ENCODE results near the gene EXOSC9. TPM values are rescaled to one million over a fixed set of nuclear protein-coding genes. Genes with fewer than 3 reads are reported as not detected.
A peak's percentile ranks its signal among the peaks of the same experiment; 100 is the strongest.

Gene EXOSC9
- total and polyA plus RNA-seq, 10 of the 15 experiments (the other 5 are each of a cell fraction or from before 2014, with no cell fraction given): 49.0 to 131 (median 85.4) TPM

DNA sequence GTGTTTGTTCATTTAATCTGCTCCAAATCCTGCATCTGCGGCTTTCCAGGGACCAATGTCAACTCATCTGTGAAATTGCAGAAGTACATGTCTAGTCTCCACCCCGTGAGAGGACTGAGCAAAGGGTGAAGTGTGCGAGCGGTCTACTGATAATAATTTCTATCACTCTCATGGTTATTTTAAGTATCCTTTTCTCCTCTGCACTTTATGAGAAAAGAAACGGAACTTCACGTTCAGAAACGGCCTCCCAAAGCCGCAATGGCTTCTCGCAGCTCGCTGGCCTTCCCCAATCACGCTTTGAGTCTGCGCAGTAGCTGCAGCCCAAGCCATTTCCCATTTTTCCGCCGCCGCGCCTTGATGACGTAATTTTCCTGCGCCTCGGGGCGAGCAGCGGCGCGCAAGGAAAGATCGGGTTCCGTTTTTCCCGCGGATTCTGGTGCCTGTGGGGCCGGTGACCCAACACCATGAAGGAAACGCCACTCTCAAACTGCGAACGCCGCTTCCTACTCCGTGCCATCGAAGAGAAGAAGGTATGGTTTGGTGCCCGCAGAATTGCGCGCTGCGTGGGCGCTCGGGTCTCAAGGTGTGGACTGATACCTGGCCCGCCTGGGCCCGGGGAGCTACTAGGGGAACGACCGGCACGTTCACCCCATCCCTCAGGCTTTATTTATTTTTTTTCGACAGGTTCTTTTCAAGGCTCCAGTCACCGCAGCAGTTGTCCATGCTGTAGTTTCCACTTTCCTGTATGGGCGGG is at the start of gene EXOSC9 (continued):
- TF ChIP-seq ZSCAN29 (IDR thresholded peaks at IDR 0.05): 0 out of 2 replicates have a peak, but pooled peaks have one; percentile 10
- peak; percentile 72 for TF ChIP-seq RELA (IDR thresholded peaks at IDR 0.05; ENCODE audit: borderline replicate concordance, partially characterized antibody)
- peak; percentile 97 for TF ChIP-seq IKZF1 (conservative IDR thresholded peaks at IDR 0.05)
- peak; percentile 86; the same call in 1 of the 2 replicates for TF ChIP-seq RBBP5 (conservative IDR thresholded peaks at IDR 0.05)
- no peak for TF ChIP-seq BCL11A (IDR thresholded peaks at IDR 0.05; ENCODE audit: low read depth, low read length)
- peak; percentile 12 for TF ChIP-seq SP1 (IDR thresholded peaks at IDR 0.05; ENCODE audit: low read depth, low read length)
- TF ChIP-seq RUNX3 (IDR thresholded peaks at IDR 0.05; ENCODE audit: low read length): peak; percentile 94
- TF ChIP-seq NR2F1 (conservative IDR thresholded peaks at IDR 0.05): 0 out of 2 replicates have a peak, but pooled peaks have one; percentile 17
- 0 out of 4 replicates have a peak, but pooled peaks of 1 of the 2 experiments have one; percentile 14 for TF ChIP-seq CEBPB (IDR thresholded peaks at IDR 0.05; ENCODE audit: borderline replicate concordance in 1 of 2, low read depth in 2 of 2, low read length in 2 of 2)
- no peak for TF ChIP-seq JUNB (IDR thresholded peaks at IDR 0.05)
- no peak for TF ChIP-seq CTCF (IDR thresholded peaks at IDR 0.05 in 2 of 3, conservative IDR thresholded peaks at IDR 0.05 in 1 of 3; ENCODE audit: control insufficient read depth in 2 of 3, extremely low read depth in 1 of 3, insufficient read depth in 1 of 3, low read depth in 3 of 3, low read length in 3 of 3)
- TF ChIP-seq EED (IDR thresholded peaks at IDR 0.05; ENCODE audit: low read depth): peak; percentile 86
- TF ChIP-seq ZBTB33 (IDR thresholded peaks at IDR 0.05): no peak
- TF ChIP-seq ASH2L (IDR thresholded peaks at IDR 0.05; ENCODE audit: borderline replicate concordance, low read depth): peak; percentile 99
- TF ChIP-seq ZNF592 (IDR thresholded peaks at IDR 0.05): no peak
- TF ChIP-seq, protein P1, sequence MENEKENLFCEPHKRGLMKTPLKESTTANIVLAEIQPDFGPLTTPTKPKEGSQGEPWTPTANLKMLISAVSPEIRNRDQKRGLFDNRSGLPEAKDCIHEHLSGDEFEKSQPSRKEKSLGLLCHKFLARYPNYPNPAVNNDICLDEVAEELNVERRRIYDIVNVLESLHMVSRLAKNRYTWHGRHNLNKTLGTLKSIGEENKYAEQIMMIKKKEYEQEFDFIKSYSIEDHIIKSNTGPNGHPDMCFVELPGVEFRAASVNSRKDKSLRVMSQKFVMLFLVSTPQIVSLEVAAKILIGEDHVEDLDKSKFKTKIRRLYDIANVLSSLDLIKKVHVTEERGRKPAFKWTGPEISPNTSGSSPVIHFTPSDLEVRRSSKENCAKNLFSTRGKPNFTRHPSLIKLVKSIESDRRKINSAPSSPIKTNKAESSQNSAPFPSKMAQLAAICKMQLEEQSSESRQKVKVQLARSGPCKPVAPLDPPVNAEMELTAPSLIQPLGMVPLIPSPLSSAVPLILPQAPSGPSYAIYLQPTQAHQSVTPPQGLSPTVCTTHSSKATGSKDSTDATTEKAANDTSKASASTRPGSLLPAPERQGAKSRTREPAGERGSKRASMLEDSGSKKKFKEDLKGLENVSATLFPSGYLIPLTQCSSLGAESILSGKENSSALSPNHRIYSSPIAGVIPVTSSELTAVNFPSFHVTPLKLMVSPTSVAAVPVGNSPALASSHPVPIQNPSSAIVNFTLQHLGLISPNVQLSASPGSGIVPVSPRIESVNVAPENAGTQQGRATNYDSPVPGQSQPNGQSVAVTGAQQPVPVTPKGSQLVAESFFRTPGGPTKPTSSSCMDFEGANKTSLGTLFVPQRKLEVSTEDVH (IDR thresholded peaks at IDR 0.05; ENCODE audit: low read depth, partially characterized antibody): peak; percentile 94
- TF ChIP-seq SPI1 (IDR thresholded peaks at IDR 0.05; ENCODE audit: borderline replicate concordance, insufficient read depth, low read depth, low read length): peak; percentile 86
- peak; percentile 78; the same call in 1 of the 2 replicates for TF ChIP-seq MEF2A (IDR thresholded peaks at IDR 0.05; ENCODE audit: insufficient read depth, low read depth, low read length)
- peak; percentile 99 for TF ChIP-seq CREB1 (IDR thresholded peaks at IDR 0.05; ENCODE audit: low read depth)

Data from GM12878 (cell line).